ENCODE results near the gene TRPM4.
"Not testable (repeated sequence)": the region's sequence is repeated elsewhere in the genome, so short reads cannot be mapped to it uniquely, and the experiment has no call there.

Gene TRPM4

DNA sequence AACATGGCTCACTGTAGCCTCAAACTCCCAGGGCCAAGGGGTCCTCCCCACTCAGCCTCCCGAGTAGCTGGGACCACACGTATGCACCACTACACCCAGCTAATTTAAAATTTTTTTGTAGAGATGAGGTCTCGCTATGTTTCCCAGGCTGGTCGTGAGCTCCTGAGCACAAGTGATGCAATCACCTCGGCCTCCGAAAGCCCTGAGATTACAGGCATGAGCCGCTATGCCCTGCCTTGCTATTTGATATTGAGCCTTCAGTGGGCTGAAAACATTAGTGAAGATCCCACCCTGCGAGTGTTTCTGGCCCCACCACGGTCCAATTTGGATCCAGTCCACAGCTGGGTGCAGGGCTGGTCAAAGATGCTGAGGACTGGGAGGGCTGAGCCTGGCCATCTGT is 65.9 kb downstream of the TRPM4 start:
- no peaks in the 10 kb centered on the region for H3K27me3 ChIP-seq (ENCODE audit: insufficient read depth, low read length)
- no peak overlapping the region for H3K9ac ChIP-seq (ENCODE audit: low read depth, low read length)
- no peak overlapping the region for H3K4me3 ChIP-seq (ENCODE audit: low read length)
- H3K9me3 ChIP-seq (ENCODE audit: insufficient read depth, low read depth, low read length): no peaks in the 10 kb centered on the region
- no peaks in the 10 kb centered on the region for H3K4me1 ChIP-seq (ENCODE audit: insufficient read depth, low read length)
- H3K36me3 ChIP-seq (ENCODE audit: insufficient read depth, low read depth, low read length): no peaks in the 10 kb centered on the region
- H3K27ac ChIP-seq (ENCODE audit: low read length): no peak overlapping the region

DNA sequence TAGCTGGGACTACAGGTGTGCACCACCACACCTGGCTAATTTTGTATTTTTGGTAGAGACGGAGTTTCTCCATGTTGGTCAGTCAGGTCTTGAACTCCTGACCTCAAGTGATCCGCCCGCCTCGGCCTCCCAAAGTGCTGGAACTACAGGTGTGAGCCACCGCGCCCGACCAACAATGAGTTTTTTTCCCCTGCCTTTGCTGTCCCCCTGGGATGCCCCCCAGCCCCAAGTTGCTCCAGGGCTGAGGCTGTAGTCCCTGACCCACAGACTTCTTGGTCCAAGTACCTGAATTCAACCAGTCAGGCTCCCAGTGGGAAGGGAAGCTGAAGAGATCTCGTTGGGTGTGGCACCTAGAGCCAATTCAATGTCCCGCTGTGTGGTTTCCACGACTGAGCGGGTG is 66.8 kb downstream of the TRPM4 start:
- not testable (repeated sequence) for H3K36me3 ChIP-seq (ENCODE audit: insufficient read depth, low read depth, low read length); H3K4me3 ChIP-seq (ENCODE audit: low read length); H3K27me3 ChIP-seq (ENCODE audit: insufficient read depth, low read length); H3K9ac ChIP-seq (ENCODE audit: low read depth, low read length); H3K27ac ChIP-seq (ENCODE audit: low read length); H3K9me3 ChIP-seq (ENCODE audit: insufficient read depth, low read depth, low read length); H3K4me1 ChIP-seq (ENCODE audit: insufficient read depth, low read length)

DNA sequence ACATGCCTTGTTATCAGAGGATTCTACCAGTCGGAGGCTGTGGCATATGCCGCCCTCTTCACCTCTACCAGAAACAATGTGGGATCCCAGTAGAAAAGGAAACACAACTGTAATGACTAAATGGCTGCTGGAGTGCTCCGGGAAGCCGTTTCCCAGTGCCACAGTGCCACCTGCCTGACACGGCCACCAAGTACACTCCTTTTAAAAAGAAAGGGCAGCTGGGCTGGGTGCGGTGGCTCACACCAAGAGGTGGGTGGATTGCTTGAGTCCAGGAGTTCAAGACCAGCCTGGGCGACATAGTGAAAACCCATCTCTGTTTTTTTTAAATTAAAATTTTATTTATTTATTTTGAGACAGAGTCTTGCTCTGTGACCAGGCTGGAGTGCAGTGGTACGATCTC is 67.3 kb downstream of the TRPM4 start:
- Histone ChIP-seq H3K36me3 (ENCODE audit: insufficient read depth, low read depth, low read length) (no peaks in the 10 kb centered on the region), H3K27ac (ENCODE audit: low read length) (no peak overlapping the region), H3K9ac (ENCODE audit: low read depth, low read length) (no peak overlapping the region), H3K27me3 (ENCODE audit: insufficient read depth, low read length) (no peaks in the 10 kb centered on the region), H3K4me3 (ENCODE audit: low read length) (no peak overlapping the region), H3K4me1 (ENCODE audit: insufficient read depth, low read length) (no peaks in the 10 kb centered on the region), H3K9me3 (ENCODE audit: insufficient read depth, low read depth, low read length) (no peaks in the 10 kb centered on the region)

- no peak overlapping the region for H3K27ac ChIP-seq (ENCODE audit: low read length)
- H3K9me3 ChIP-seq (ENCODE audit: insufficient read depth, low read depth, low read length): no peaks in the 10 kb centered on the region
- no peaks in the 10 kb centered on the region for H3K27me3 ChIP-seq (ENCODE audit: insufficient read depth, low read length)
- no peak overlapping the region for H3K4me3 ChIP-seq (ENCODE audit: low read length)
- no peak overlapping the region for H3K9ac ChIP-seq (ENCODE audit: low read depth, low read length)
- H3K36me3 ChIP-seq (ENCODE audit: insufficient read depth, low read depth, low read length): no peaks in the 10 kb centered on the region
- H3K4me1 ChIP-seq (ENCODE audit: insufficient read depth, low read length): no peaks in the 10 kb centered on the region
Measured at GRCh38 chr19:49229416-49229815, 71.8 kb downstream of the TRPM4 start.

DNA sequence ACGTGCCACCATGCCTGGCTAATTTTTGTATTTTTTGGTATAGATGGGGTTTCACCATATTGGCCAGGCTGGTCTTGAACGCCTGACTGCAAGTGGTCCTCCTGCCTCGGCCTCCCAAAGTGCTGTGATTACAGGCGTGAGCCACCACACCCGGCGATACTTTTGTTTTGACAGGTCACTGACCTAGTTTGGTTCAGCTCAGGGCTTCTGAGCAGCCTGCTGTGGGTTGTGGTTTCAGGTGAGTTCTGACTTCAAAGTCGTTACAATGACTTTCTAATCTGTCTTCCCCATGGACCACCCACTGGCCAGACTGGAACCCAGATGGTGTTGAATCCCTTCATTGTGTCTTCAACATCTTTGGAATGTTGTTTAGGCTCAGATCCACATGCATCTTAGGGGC is 73.8 kb downstream of the TRPM4 start:
- H3K27ac ChIP-seq (ENCODE audit: low read length): no peak overlapping the region
- H3K4me3 ChIP-seq (ENCODE audit: low read length): no peak overlapping the region
- no peaks in the 10 kb centered on the region for H3K4me1 ChIP-seq (ENCODE audit: insufficient read depth, low read length)
- no peak overlapping the region for H3K9ac ChIP-seq (ENCODE audit: low read depth, low read length)
- H3K36me3 ChIP-seq (ENCODE audit: insufficient read depth, low read depth, low read length): no peaks in the 10 kb centered on the region
- no peaks in the 10 kb centered on the region; the same call in 1 of the 2 replicates for H3K27me3 ChIP-seq (ENCODE audit: insufficient read depth, low read length)
- no peaks in the 10 kb centered on the region for H3K9me3 ChIP-seq (ENCODE audit: insufficient read depth, low read depth, low read length)

- H3K27me3 ChIP-seq (ENCODE audit: insufficient read depth, low read length): no peaks in the 10 kb centered on the region; the same call in 1 of the 2 replicates
- H3K9ac ChIP-seq (ENCODE audit: low read depth, low read length): no peak overlapping the region
- no peaks in the 10 kb centered on the region for H3K36me3 ChIP-seq (ENCODE audit: insufficient read depth, low read depth, low read length)
- no peak overlapping the region for H3K27ac ChIP-seq (ENCODE audit: low read length)
- H3K9me3 ChIP-seq (ENCODE audit: insufficient read depth, low read depth, low read length): no peaks in the 10 kb centered on the region
- H3K4me1 ChIP-seq (ENCODE audit: insufficient read depth, low read length): no peaks in the 10 kb centered on the region
- H3K4me3 ChIP-seq (ENCODE audit: low read length): no peak overlapping the region
Measured at GRCh38 chr19:49231804-49232203, 74.2 kb downstream of the TRPM4 start.

- Histone ChIP-seq H3K4me1 (ENCODE audit: insufficient read depth, low read length) (no peaks in the 10 kb centered on the region), H3K27ac (ENCODE audit: low read length) (no peak overlapping the region), H3K9me3 (ENCODE audit: insufficient read depth, low read depth, low read length) (no peaks in the 10 kb centered on the region), H3K36me3 (ENCODE audit: insufficient read depth, low read depth, low read length) (no peaks in the 10 kb centered on the region), H3K9ac (ENCODE audit: low read depth, low read length) (no peak overlapping the region), H3K4me3 (ENCODE audit: low read length) (no peak overlapping the region), H3K27me3 (ENCODE audit: insufficient read depth, low read length) (no peaks in the 10 kb centered on the region; the same call in 1 of the 2 replicates)
Measured at GRCh38 chr19:49233163-49233562, 75.6 kb downstream of the TRPM4 start.

DNA sequence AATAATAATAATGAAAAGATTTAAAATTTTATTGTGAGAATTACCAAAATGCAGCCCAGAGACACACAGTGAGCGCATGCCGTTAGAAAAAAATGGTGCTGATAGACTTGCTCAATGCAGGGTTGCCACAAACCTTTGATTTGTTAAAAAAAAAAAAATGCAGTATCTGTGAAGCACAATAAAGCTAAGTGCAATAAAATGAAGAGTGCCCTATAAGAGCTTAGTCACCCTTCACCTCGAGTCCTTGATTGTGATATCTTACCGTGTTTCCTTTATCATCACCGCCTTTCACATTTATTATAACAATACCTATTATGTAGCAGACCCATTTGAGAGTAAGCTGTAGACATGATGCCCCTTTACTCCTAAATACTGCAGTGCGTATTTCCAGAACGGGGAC is 84.2 kb downstream of the TRPM4 start:
- no peaks in the 10 kb centered on the region; the same call in 1 of the 2 replicates for H3K9me3 ChIP-seq (ENCODE audit: insufficient read depth, low read depth, low read length)

DNA sequence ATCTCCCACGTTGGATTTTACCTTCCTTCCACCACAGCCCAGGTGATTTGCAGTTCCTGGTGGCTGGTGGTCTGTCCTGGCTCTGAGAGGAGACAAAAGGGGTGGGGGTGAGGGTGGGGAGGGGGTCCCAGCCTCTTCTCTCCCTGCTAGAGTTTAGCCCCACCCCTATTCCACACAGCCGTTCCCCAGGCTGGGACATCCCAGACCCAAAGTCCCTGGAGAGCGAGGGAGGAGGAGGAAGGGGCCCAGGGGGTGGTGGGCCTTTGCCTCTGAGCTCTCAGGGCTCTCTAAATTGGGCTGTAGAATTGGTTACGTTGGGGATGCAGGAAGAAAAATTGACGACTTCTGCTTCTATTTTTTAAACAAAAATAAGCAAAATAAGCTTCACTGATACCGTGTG is 85.5 kb downstream of the TRPM4 start:
- Histone ChIP-seq H3K36me3 (ENCODE audit: insufficient read depth, low read depth, low read length) (no peaks in the 10 kb centered on the region), H3K4me1 (ENCODE audit: insufficient read depth, low read length) (no peaks in the 10 kb centered on the region), H3K27ac (ENCODE audit: low read length) (no peak overlapping the region), H3K9me3 (ENCODE audit: insufficient read depth, low read depth, low read length) (no peaks in the 10 kb centered on the region; the same call in 1 of the 2 replicates), H3K9ac (ENCODE audit: low read depth, low read length) (no peak overlapping the region), H3K4me3 (ENCODE audit: low read length) (no peak overlapping the region), H3K27me3 (ENCODE audit: insufficient read depth, low read length) (no peaks in the 10 kb centered on the region)

More for the DNA sequence above, 84.2 kb downstream of the TRPM4 start:
- Histone ChIP-seq H3K27me3 (ENCODE audit: insufficient read depth, low read length) (no peaks in the 10 kb centered on the region), H3K27ac (ENCODE audit: low read length) (no peak overlapping the region), H3K4me1 (ENCODE audit: insufficient read depth, low read length) (no peaks in the 10 kb centered on the region), H3K4me3 (ENCODE audit: low read length) (no peak overlapping the region), H3K9ac (ENCODE audit: low read depth, low read length) (no peak overlapping the region), H3K36me3 (ENCODE audit: insufficient read depth, low read depth, low read length) (no peaks in the 10 kb centered on the region)

GRCh38 chr19:49243726-49244125 is 86.1 kb downstream of the TRPM4 start:
- Histone ChIP-seq H3K4me3 (ENCODE audit: low read length) (no peak overlapping the region), H3K36me3 (ENCODE audit: insufficient read depth, low read depth, low read length) (no peaks in the 10 kb centered on the region), H3K9me3 (ENCODE audit: insufficient read depth, low read depth, low read length) (no peaks in the 10 kb centered on the region; the same call in 1 of the 2 replicates), H3K9ac (ENCODE audit: low read depth, low read length) (no peak overlapping the region), H3K27me3 (ENCODE audit: insufficient read depth, low read length) (no peaks in the 10 kb centered on the region), H3K4me1 (ENCODE audit: insufficient read depth, low read length) (no peaks in the 10 kb centered on the region), H3K27ac (ENCODE audit: low read length) (no peak overlapping the region)

- Histone ChIP-seq H3K27ac (ENCODE audit: low read length) (no peak overlapping the region), H3K27me3 (ENCODE audit: insufficient read depth, low read length) (no peaks in the 10 kb centered on the region), H3K4me3 (ENCODE audit: low read length) (no peak overlapping the region), H3K4me1 (ENCODE audit: insufficient read depth, low read length) (no peaks in the 10 kb centered on the region), H3K9me3 (ENCODE audit: insufficient read depth, low read depth, low read length) (no peaks in the 10 kb centered on the region; the same call in 1 of the 2 replicates), H3K9ac (ENCODE audit: low read depth, low read length) (no peak overlapping the region), H3K36me3 (ENCODE audit: insufficient read depth, low read depth, low read length) (no peaks in the 10 kb centered on the region)
Measured at GRCh38 chr19:49244256-49244655, 86.7 kb downstream of the TRPM4 start.

- H3K4me3 ChIP-seq (ENCODE audit: low read length): no peak overlapping the region
- H3K27ac ChIP-seq (ENCODE audit: low read length): no peak overlapping the region
- H3K9ac ChIP-seq (ENCODE audit: low read depth, low read length): no peak overlapping the region
- no peaks in the 10 kb centered on the region; the same call in 1 of the 2 replicates for H3K9me3 ChIP-seq (ENCODE audit: insufficient read depth, low read depth, low read length)
- H3K4me1 ChIP-seq (ENCODE audit: insufficient read depth, low read length): no peaks in the 10 kb centered on the region
- H3K27me3 ChIP-seq (ENCODE audit: insufficient read depth, low read length): no peaks in the 10 kb centered on the region
- no peaks in the 10 kb centered on the region for H3K36me3 ChIP-seq (ENCODE audit: insufficient read depth, low read depth, low read length)
Measured at GRCh38 chr19:49247676-49248075, 90.1 kb downstream of the TRPM4 start.

DNA sequence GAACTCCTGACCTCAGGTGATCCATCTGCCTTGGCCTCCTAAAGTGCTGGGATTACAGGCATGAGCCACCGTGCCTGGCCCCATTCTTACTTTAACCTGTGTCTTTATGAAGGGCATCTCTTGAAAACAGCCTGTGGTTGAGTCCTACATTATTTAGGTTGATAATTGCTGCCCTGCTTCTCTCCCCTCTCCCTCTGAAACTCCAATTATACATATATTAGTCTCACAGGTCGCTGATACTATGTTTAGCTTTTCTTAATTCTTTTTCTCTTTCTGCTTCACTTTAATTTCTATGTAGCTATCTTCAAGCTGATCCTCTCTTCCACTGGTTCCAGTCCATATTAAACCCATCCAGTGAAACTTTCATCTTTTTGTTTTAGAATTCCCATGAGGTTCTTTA is 92.3 kb downstream of the TRPM4 start:
- H3K4me3 ChIP-seq (ENCODE audit: low read length): no peak overlapping the region
- no peak overlapping the region for H3K27ac ChIP-seq (ENCODE audit: low read length)
- H3K4me1 ChIP-seq (ENCODE audit: insufficient read depth, low read length): no peaks in the 10 kb centered on the region
- H3K9me3 ChIP-seq (ENCODE audit: insufficient read depth, low read depth, low read length): no peaks in the 10 kb centered on the region
- no peaks in the 10 kb centered on the region for H3K36me3 ChIP-seq (ENCODE audit: insufficient read depth, low read depth, low read length)
- H3K9ac ChIP-seq (ENCODE audit: low read depth, low read length): no peak overlapping the region
- no peaks in the 10 kb centered on the region for H3K27me3 ChIP-seq (ENCODE audit: insufficient read depth, low read length)

All from iPS-20b (cell line).